ENCODE measurements around the gene HDGF. TPM values are rescaled to one million over a fixed set of nuclear protein-coding genes. Genes with fewer than 3 reads are reported as not detected.

Gene HDGF
- total RNA-seq, 6 donors from 2014 or later = 129 to 231 (median 182) TPM

DNA sequence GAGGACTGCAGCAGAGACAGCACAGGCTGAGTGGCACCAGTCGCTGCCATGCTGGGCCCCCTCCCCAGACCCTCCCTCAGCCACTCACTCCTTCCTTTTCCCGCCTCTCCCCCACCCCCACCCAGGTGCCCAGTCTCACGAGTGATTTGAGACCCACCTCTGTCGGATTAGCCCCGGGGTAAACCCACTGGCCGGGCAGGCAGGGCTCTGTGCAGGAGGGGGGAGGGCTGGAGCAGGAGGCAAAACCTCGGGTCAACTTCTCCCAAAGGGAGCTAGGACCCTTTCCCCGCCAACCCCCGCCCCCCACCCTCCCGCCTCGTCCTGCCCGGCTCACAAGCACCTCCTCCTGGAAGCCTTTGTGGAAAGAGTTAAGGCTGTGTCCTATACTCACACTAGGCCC is 7.1 kb downstream of the HDGF start:
- no peak overlapping the region for H3K4me3 ChIP-seq
- H3K27me3 ChIP-seq = no peaks in the 10 kb centered on the region
- 72 to 74% methylated on average over 5 of the region's 12 CpGs for WGBS, 2 donors
- TF ChIP-seq POLR2AphosphoS5 (IDR thresholded peaks at IDR 0.05) (no peak), EP300 (IDR thresholded peaks at IDR 0.05) (no peak), POLR2A (IDR thresholded peaks at IDR 0.05) (no peak)
- TF ChIP-seq, protein P1, sequence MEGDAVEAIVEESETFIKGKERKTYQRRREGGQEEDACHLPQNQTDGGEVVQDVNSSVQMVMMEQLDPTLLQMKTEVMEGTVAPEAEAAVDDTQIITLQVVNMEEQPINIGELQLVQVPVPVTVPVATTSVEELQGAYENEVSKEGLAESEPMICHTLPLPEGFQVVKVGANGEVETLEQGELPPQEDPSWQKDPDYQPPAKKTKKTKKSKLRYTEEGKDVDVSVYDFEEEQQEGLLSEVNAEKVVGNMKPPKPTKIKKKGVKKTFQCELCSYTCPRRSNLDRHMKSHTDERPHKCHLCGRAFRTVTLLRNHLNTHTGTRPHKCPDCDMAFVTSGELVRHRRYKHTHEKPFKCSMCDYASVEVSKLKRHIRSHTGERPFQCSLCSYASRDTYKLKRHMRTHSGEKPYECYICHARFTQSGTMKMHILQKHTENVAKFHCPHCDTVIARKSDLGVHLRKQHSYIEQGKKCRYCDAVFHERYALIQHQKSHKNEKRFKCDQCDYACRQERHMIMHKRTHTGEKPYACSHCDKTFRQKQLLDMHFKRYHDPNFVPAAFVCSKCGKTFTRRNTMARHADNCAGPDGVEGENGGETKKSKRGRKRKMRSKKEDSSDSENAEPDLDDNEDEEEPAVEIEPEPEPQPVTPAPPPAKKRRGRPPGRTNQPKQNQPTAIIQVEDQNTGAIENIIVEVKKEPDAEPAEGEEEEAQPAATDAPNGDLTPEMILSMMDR (IDR thresholded peaks at IDR 0.05) = no peak
- H3K36me3 ChIP-seq = peaks cover 10 to 35% (median 27%) of the 10 kb centered on the region in 4 donors
- no peaks in the 10 kb centered on the region for H3K9me3 ChIP-seq
- peak overlapping the region in 3 of 4 donors; percentile 44 to 99 (median 98) for H3K27ac ChIP-seq
- DNase-seq (no peak), ATAC-seq (ENCODE audit: low FRiP score in 2 of 2) (no peak)
- peaks cover 53 to 73% (median 58%) of the 10 kb centered on the region in 4 donors for H3K4me1 ChIP-seq

DNA sequence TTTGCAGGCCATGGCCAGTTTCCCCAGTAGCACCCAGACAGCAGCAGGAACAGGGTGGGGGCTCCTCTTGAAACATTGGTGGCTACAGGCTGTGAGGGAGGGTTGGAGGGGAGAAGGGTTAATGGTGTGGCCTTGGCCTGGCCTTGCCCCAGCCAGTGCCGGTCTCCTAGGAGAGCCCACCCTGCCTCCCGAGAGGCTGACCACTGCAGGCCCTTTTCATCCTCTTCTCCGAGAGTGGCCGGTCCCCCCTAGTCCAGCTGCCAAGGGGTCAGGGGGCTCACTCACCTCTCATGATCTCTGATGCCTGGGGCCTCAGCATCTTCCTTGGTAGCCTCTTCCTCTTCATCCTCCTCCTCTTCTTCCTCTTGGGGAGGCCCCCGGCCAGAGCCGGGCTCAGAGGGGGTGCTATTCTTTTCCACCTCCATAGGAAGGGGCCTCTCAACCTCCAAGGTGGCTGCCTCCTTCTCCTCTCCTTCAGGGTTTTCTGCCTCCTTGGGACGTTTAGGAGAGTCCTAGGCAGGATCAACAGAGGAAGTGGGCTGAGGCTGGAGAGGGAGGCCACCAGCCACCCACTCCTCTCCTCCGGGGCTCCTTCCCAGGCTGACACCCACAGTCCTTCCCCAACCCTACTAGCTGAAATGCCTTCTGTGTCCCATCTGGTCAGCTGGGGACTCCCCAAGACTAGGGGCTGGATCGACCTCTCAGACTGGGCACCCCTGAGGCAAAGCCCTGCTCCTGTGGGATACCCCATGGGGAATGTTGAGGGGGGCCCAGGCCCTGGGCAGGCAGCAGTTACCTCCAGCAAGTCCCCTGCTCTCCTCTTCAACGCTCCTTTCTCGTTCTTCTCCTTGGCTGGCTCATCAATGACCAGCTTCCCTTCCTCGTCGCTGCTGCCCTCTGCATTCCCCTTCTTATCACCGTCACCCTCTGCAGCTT is 7.8 kb downstream of the HDGF start:
- Histone ChIP-seq H3K4me3 (no peak overlapping the region), H3K9me3 (no peaks in the 10 kb centered on the region), H3K27ac (peak overlapping the region in 1 of 4 donors; percentile 99), H3K36me3 (peaks cover 10 to 35% (median 27%) of the 10 kb centered on the region in 4 donors), H3K4me1 (peaks cover 48 to 65% (median 51%) of the 10 kb centered on the region in 4 donors), H3K27me3 (no peaks in the 10 kb centered on the region)
- 83 to 86% methylated on average over 12 of the region's 14 CpGs for WGBS, 2 donors
- DNase-seq (no peak), ATAC-seq (ENCODE audit: low FRiP score in 2 of 2) (no peak)
- TF ChIP-seq POLR2A (IDR thresholded peaks at IDR 0.05) (no peak), POLR2AphosphoS5 (IDR thresholded peaks at IDR 0.05) (no peak), EP300 (IDR thresholded peaks at IDR 0.05) (no peak)
- TF ChIP-seq, protein P1 (IDR thresholded peaks at IDR 0.05) = no peak

DNA sequence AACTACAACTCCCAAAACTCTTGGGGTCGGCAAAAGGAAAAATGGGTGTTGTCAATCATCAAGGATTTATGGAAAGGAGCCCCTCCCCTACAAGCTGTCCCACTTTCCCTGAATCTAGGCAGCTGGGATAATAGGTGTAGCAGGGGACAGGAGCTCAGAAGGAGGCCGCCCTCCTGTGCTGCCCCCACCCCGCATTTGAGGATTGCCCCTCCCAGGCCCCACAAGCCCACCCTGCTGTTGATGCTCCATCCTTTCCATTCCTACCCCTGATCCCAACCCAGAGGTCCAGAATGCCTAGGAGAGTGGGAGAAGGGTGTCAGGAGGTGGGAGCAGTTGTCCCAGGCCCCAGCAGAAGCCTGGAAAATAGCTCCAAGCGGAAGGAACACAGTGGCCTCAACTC is 8.7 kb downstream of the HDGF start:
- Histone ChIP-seq H3K27me3 (no peaks in the 10 kb centered on the region), H3K9me3 (no peaks in the 10 kb centered on the region), H3K36me3 (peaks cover 10 to 38% (median 32%) of the 10 kb centered on the region in 4 donors), H3K4me3 (no peak overlapping the region), H3K4me1 (peaks cover 39 to 57% (median 43%) of the 10 kb centered on the region in 4 donors), H3K27ac (peak overlapping the region in 1 of 4 donors; percentile 89)
- TF ChIP-seq EP300 (IDR thresholded peaks at IDR 0.05) (no peak), POLR2A (IDR thresholded peaks at IDR 0.05) (no peak), POLR2AphosphoS5 (IDR thresholded peaks at IDR 0.05) (no peak)
- TF ChIP-seq, protein P1 (IDR thresholded peaks at IDR 0.05) = no peak
- ATAC-seq (ENCODE audit: low FRiP score in 2 of 2) = no peak
- no peak for DNase-seq
- WGBS, 2 donors = 95 to 97% methylated on average over 4 of the region's 4 CpGs

- H3K27me3 ChIP-seq = no peaks in the 10 kb centered on the region
- H3K36me3 ChIP-seq = peaks cover 10 to 46% (median 37%) of the 10 kb centered on the region in 4 donors
- H3K9me3 ChIP-seq = no peaks in the 10 kb centered on the region
- DNase-seq (no peak), ATAC-seq (ENCODE audit: low FRiP score in 2 of 2) (no peak)
- H3K4me1 ChIP-seq = peaks cover 33 to 49% (median 37%) of the 10 kb centered on the region in 4 donors
- 80 to 87% methylated on average over 3 of the region's 3 CpGs for WGBS, 2 donors
- no peak for TF ChIP-seq POLR2AphosphoS5 (IDR thresholded peaks at IDR 0.05)
- no peak for TF ChIP-seq EP300 (IDR thresholded peaks at IDR 0.05)
- TF ChIP-seq POLR2A (IDR thresholded peaks at IDR 0.05) = no peak
- TF ChIP-seq, protein P1 (IDR thresholded peaks at IDR 0.05) = no peak
- no peak overlapping the region for H3K4me3 ChIP-seq
- H3K27ac ChIP-seq = peak overlapping the region in 3 of 4 donors; percentile 83 to 89 (median 85)
Observed at GRCh38 chr1:156742017-156742416, 9.5 kb downstream of the HDGF start.

All from upper lobe of left lung (tissue), 6 donors.